Body of pancreas (tissue), 4 donors: ENCODE results near the gene ZCCHC10.
"Not testable (repeated sequence)": the region's sequence is repeated elsewhere in the genome, so short reads cannot be mapped to it uniquely, and the experiment has no call there.

Experiments used
- POLR2A ChIP-seq, 3 donors: fragments of 450-650 bp; IDR thresholded peaks; one replicate each; pipeline ENCODE4 v1.6.1; 2016; ENCODE audit warnings: antibody characterized with exemption in 3 of 3, mild to moderate bottlenecking in 2 of 3
- TF ChIP-seq, protein P1 (sequence below), 7 experiments: fragments of 450-650 bp in 4 of 7; fragments of 200-600 bp in 3 of 7; sonication (generic) in 3 of 7; IDR thresholded peaks; one replicate each; pipeline ENCODE4 v1.5.1; 2016 to 2019; ENCODE audit warnings: antibody characterized with exemption in 7 of 7

- TF ChIP-seq POLR2A (IDR thresholded peaks at IDR 0.05): not testable (repeated sequence)
- TF ChIP-seq, protein P1, sequence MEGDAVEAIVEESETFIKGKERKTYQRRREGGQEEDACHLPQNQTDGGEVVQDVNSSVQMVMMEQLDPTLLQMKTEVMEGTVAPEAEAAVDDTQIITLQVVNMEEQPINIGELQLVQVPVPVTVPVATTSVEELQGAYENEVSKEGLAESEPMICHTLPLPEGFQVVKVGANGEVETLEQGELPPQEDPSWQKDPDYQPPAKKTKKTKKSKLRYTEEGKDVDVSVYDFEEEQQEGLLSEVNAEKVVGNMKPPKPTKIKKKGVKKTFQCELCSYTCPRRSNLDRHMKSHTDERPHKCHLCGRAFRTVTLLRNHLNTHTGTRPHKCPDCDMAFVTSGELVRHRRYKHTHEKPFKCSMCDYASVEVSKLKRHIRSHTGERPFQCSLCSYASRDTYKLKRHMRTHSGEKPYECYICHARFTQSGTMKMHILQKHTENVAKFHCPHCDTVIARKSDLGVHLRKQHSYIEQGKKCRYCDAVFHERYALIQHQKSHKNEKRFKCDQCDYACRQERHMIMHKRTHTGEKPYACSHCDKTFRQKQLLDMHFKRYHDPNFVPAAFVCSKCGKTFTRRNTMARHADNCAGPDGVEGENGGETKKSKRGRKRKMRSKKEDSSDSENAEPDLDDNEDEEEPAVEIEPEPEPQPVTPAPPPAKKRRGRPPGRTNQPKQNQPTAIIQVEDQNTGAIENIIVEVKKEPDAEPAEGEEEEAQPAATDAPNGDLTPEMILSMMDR (IDR thresholded peaks at IDR 0.05): not testable (repeated sequence)
Observed at GRCh38 chr5:133019471-133019870, 6.9 kb downstream of the ZCCHC10 start.
